Occipital lobe (tissue), 2 donors: ENCODE results near the gene UBE2I. TPM values are rescaled to one million over a fixed set of nuclear protein-coding genes. Genes with fewer than 3 reads are reported as not detected.
"Not testable (repeated sequence)": the region's sequence is repeated elsewhere in the genome, so short reads cannot be mapped to it uniquely, and the experiment has no call there.

Experiments used
- DNase-seq: peaks from one replicate; lab custom pipeline; 2025; lab: John Stamatoyannopoulos, UW
- total RNA-seq: library from RNA; depleted of rRNA; stranded (reverse); fragments of >200 nt; gene quantifications from one replicate; pipeline ENCODE4 v1.2.3, GENCODE V29; 2014

The UBE2I gene
- total RNA-seq, 1 donor from 2014 or later, result 42.7 TPM

DNA sequence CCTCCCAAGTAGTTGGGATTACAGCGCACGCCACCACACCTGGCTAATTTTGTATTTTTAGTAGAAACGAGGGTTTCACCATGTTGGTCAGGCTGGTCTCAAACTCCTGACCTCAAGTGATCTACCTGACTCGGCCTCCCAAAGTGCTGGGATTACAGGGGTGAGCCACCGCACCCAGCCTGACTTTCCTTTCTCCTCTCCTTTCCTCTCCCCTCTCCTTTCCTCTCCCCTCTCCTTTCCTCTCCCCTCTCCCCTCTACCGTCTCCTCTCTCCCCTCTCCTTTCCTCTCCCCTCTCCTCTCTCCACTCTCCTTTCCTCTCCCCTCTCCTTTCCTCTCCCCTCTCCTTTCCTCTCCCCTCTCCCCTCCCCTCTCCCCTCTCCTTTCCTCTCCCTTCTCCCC lies 17.2 kb upstream of the UBE2I start:
- DNase-seq, result not testable (repeated sequence)

DNA sequence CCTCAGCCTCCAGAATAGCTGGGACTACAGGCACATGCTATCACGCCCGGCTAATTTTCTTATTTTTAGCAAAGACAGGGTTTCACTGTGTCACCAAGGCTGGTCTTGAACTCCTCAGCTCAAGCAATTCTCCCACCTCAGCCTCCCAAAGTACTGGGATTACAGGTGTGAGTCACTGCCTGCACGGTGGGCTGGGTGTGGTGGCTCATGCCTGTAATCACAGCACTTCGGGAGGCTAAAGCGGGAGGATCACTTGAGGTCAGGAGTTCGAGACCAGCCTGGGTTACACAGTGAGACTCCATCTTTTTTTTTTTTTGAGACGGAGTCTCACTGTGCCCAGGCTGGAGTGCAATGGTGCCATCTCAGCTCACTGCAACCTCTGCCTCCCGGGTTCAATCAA lies 16.6 kb upstream of the UBE2I start:
- not testable (repeated sequence) for DNase-seq

DNA sequence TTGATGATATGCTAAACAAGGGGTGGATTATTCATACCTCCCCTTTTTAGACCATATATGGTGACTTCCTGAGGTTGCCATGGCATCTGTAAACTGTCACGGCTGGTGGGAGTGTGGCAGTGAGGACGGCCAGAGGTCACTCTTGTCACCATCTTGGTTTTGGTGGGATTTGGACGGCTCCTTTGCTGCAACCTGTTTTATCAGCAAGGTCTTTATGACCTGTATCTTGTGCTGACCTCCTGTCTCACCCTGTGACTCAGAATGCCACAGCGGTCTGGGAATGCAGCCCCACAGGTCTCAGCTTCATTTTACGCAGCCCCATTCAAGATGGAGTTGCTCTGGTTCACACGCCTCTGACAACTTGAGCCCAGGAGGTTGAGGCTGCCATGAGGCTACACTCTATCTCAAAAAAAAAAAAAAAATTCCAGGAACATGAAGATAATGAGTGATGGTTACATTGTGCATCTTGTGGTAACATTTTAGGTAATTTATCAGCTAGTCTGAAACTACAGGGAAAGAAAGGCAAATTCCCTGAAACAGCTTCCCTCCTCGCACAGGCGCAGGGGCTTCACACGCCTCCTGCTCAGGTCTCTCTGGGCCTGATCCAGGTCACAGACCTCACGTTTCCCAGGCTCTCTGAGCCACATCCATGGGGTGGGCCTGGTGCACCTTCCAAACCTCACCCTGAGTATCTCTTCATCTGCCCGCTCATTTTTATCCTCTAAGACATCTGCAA lies 15.3 kb upstream of the UBE2I start:
- DNase-seq, result no peak

DNA sequence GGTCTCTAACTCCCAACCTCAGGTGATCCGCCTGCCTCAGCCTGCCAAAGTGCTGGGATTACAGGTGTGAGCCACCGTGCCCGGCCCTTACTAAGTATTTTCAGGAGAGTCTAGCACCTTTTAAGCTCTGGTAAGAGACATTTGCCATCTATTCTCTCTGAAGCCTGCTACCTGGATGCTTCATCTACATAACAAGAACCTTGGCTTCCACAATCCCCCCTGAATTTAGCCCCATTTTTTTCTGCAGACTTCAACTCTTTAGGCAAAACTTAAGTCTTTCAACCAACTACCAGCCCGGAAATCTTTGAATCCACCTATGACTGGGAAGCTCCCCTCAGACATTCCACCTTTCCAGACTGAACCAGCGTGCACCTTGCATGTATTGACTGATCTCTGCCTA lies 14.0 kb upstream of the UBE2I start:
- no peak for DNase-seq

DNA sequence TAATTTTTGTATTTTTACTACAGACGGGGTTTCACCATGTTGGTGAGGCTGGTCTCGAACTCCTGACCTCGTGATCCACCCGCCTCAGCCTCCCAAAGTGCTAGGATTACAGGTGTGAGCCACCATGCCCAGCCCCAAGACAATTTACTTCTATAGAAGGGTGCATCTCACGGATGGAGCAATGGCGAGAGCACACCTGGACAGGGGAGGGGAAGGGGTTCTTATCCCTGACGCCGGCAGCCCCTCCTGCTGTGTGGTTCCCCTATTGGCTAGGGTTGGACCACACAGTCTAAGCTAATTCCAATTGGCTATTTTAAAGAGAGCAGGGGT lies 12.8 kb upstream of the UBE2I start:
- not testable (repeated sequence) for DNase-seq

DNA sequence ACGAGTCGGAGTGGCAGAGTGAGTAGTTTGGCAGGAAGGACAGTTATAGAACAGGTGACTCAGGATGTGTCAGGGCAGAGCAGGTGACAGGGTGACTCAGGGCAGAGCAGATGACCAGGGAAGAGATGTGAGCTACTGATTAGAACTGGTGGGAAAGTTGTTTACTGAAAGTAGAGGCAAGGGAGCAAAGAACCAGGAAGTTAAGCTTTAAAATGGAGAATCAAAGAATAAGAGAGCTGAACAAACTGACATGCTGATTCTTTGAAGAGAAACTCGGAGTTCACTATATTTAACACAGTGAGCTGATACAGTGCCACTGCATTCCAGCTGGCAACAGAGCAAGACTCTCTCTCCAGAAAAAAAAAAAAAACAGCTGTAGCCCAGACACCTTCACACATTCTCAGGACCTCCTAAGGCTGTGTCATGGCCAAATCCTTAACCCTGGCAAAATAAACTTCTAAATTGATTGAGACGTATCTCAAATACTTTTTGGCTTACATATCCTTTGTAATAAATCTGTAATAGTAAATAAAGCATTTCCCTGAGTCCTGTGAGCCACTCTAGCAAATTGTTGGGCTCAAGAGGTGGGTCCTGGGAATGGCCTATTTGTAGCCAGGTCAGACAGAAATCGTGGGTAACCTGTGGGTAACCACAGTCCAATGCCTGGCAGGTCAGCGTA lies 12.3 kb upstream of the UBE2I start:
- DNase-seq, result no peak

DNA sequence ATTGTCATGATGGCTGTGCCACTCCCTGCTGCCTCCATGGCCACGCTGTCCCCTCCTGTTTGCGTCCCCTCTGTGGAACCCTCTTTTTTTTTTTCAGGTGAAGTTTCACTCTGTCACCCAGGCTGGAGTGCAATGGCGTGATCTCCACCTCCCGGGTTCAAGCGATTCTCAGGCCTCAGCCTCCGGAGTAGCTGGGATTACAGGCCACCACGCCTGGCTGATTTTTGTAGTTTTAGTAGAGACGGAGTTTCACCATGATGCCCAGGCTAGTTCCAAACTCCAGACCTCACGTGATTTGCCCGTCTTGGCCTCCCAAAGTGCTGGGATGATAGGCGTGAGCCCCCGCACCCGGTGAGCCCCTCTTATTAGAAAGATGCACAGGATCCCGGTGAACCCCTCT lies 11.0 kb upstream of the UBE2I start:
- no peak for DNase-seq

DNA sequence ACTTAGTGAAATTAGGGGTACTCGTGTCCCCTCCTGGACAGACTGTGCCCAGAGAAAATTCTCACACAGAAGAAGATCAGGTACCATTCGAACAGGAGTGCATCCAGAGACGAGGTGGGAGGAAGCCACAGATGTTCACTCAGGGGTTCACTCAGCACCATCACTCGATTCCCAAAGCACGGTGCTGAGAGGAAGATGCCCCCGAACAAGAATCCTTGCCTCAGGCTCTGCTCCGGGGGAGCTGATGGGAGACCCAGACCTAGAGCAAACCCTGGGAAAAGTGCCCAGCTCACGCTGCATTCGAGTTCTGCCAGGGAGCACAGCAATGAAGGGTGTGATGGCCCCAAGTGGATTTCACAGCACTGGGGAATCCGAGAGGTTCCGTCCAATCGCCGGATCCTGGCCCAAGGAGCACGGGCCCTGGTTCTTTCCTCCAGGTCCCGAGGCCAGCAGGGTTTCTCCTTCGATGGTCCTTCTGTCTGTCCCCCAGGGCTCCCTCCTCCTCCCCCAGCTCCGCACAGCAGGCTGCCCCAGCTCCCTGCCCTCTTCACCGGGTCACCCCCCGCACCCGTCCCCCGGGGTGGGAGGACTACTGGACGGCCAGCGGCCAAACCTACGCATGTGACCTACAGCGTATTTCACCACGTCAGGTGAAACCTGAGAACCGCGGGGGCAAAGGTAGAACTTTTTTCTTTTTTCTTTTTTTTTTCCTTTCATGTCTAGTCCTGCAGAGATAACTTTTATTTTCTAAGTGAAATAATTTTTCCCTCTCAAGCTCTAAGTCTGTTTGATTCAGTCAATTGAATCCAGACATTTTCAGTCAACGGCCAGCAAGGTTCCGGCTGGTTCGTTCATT lies 10.2 kb upstream of the UBE2I start:
- no peak for DNase-seq

DNA sequence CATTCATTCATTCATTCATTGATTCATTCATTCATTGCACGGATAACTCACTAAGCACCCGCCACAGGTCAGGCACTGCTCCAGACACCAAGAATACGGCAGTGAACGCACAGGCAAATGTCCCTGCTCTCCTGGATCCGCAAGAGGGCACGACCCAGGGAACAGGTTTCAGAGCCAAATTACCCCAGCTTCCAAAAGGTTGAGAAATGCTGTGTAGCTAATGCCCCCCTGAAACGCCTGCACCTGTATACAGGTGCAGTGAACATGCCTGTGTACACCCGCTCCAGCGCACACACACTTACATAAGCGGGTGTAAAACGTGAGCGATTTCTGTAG lies 9.6 kb upstream of the UBE2I start:
- DNase-seq, result no peak

DNA sequence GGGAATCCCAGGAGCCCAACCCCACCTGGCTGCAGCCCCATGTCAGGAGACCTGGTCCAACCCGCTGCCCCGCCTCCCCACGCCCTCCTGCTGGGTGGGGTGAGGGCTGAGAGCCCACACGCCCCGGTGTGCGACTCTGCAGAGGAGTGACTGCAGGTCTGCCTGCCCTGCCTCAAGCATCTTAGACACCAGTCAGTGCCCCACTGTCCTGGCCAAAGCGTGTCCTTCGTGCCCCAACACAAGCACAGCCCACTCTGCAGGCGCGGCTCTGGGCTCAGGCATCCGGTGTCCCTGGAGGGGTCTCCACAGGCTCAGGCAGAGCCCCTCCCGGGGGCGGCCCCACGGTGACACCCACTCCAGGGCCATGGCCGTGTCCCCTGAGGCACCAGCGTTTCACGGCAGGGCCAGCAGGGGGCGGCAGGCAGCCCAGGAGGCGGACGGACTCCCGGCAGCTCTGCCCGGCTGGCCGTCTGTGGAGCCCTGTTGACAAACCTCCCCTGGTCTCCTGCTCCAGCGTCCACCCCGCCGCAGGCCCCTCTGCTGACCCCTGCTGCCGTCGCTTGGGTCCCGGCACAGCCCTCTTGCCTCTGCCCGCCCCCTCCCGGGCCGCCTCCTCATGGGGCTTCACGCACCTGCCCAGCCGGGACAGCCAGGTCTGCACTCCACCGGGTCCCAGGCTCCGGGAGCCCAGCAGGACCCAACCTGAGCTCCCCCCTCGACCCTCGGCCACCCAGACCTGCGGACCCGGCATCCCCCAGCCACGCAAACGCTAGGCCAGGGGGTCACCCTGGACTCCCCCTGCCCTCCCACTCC lies 8.6 kb upstream of the UBE2I start:
- peak; percentile 5 for DNase-seq

DNA sequence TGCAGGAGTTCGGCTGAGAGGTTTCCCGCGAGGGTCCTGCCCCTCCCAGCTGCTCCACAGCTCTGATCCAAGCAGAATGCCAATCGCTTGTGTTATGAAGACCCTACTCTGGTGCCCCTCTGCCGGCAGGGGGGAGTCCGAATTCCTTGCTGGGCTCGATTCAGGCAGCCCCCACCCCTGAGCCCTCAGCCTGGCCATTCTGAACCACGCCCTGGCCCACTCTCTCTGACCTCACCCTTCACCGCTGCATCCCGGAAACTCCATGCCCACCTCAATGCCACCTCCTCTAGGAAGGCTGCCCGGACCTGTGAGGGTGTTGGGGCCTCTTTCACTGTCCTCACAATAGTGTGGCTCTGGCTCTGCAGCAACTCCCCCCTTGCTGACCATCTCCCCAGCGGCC lies 7.9 kb upstream of the UBE2I start:
- no peak for DNase-seq

DNA sequence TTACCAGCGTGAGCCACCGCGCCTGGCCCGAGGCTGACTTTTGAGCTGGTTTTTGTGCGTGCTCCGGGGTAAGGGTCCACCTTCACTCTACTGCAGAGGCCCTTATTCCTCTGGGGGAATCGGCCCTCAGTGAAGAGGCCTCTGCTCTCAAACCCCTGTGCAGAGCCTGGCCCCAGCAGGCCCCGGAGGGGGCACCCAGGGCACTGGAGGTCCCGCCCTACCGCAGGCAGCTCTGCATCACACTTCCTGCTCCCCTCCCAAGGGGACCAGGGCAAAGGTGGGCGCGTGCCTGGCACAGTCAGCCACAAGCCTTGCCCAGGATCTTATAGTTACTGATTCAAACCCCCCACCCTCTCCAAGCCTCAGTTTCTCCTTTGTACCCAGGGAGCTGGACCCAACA lies 3.6 kb upstream of the UBE2I start:
- no peak for DNase-seq

DNA sequence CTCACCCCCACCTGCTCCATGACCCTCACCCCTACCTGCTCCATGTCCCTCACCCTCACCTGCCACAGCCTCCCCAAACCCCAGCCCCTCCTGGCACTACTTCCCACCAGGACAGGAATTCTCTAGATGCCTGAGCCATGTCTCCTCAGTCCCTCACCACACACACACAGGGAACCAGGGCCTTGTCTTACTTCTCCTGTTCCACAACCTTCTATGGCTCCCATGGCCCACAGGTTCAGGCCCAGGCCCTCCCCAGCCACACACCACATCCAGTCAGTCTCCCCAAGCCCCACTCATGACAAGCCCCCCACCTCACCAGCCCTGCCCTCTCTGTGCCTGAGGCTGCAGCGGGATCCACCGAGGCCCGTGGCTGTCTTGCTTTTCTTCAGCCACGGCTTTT lies 3.1 kb upstream of the UBE2I start:
- DNase-seq, result no peak

DNA sequence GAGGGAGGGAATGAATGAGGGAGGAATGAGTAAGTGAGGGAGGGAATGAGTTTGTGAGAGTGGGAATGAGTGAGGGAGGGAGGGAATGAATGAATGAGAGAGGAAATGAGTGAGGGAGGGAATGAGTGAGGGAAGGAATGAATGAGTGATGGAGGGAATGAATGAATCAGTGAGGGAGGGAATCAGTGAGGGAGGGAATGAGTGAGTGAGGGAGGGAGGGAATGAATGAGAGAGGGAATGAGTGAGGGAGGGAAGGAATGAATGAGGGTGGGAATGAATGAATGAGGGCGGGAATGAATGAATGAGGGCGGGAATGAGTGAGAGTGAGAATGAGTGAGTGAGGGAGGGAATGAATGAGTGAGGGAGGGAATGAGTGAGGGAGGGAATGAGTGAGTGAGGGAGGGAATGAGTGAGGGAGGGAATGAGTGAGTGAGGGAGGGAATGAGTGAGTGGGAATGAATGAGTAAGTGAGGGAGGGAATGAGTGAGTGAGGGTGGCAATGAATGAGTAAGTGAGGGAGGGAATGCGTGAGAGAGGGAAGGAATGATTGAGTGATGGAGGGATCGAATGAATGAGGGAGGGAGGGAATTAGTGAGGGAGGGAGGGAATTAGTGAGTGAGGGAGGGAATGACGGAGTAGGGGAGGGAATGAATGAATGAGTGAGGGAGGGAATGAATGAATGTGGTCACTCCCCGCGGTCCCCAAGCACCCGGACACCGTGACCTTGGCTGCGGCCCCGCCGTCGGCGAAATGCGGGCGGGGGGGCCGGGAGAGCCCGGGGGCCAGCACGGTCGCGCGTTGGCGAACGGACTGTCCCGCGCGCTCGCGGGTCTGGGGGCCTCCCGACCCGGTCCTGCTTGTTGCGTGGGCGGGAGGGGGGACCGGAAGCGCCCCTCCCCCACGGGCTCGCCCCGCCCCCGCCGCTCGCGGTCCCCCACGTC lies 1.1 kb upstream of the UBE2I start:
- no peak for DNase-seq

DNA sequence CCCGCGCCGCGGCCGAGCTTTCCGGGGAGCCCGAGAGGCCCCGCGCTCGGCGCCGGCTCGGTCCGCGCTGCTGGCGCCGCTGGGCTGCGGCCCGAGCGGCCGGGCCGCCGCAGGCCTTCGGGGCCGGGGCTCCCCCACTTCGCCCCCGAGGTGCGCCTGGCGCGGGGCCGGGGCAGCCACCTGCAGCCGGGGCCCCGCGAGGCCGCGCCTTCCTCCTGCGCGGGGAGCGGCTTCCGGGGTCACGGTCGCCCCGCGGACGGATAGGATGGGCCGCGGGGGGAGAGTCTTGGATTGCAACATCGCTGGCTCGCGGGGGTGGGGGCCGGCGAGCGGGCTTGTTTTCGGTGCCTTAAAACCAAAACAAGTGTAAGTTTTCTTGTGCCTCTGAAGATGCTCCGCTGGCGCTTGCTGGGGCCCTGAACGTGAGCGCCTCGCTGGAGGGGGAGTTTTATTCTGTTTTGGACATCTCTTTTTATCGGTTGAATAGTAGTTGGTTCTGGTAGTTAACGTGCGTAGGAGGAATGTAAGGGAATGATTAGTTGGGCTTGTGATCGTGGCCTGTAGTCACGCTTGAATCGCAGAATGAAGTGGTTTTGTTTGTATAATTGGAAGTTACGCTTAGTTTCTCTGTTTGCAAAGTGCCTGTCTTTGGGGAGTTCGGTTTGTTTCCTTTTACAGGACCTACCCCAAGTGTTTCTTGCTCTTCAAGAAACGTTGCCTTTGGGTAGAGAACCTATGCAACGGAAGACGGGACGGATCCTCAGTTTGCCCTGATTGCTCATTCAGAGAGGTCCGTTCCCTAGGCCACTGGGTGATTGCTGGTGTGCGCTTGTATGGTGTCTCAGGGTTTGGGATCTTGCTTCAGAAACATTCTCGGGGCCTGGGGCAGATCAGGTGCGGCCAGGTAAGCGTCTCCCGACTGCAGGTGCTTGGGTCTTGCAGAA lies 724 bp downstream of the UBE2I start:
- no peak for DNase-seq

DNA sequence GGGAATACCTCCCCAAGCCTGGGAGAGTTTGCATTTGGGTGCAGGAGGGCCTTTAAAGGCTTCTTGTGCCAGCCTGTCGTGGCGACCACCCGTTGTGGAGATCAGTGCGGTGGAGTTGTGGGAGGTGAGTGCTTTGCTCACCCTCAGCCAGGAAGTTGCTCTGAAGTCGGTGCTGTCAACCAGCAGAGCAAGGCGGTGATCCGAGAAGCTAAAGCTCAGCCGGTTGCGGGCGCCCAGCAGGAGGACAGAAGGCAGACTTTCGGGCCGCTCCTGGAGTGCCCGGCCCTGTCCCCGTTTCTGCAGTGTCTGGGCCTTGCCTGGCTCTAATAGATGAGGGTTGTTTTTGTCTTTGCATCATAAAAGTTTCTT lies 1.4 kb downstream of the UBE2I start:
- no peak for DNase-seq

DNA sequence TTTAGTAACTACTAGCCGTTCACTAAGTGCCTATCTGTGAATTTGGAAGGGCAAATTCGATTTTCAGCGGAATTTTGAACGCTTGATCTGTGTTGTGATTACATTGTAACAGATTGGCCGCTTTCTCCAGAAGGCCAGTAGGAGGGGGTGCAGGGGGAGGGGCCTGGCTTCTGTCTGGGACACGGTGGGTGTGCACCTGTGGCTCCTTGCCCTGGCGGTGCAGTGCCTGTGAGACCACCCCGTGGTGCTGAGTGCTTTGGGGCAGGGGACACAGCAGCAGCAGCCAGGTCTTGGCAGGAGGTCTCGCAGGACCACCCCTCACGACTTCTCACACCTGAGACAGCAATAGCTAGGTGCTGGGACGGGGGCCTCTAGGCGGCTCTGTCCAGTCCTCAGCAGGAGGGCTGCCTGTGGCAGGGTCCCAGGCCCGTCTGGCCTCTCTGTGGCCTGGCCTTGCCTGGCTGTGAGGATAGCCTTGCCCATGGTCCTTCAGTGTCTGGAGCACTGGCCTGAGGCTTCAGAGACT lies 1.8 kb downstream of the UBE2I start:
- no peak for DNase-seq

DNA sequence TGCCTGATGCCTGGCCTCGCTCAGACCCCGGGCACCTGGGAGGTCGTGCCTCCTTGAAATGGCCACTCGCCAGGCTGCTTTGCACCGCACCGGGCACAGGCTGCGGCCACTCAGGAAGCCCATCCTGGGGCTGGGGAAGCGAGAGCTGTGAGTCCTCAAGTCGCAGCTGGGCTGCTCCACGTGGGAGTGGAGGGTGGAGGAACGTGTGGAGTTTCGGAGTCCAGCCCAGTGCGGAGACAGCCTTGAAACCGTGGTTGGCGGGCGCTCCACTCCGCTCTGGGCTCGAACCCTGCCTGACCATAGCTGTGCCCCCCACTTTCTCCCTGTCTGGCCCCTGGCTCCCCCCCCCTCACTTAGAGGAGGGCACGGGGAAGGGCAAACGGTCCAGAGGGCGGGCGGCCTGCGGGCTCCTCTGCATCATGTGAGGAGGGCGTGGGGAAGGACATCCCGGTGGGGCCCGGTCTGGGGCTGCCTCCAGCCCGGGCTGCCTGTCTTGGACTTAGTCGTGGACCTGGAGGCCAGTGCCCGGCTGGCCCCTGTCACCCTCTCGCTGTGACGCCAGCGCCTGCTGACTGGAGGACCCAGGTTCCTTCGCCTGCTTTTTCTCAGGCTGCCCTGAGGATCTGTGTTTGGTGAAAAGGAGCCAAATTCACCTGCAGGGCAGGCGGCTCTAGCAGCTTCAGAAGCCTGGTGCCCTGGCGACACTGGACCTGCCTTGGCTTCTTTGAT lies 2.5 kb downstream of the UBE2I start:
- DNase-seq, result no peak

DNA sequence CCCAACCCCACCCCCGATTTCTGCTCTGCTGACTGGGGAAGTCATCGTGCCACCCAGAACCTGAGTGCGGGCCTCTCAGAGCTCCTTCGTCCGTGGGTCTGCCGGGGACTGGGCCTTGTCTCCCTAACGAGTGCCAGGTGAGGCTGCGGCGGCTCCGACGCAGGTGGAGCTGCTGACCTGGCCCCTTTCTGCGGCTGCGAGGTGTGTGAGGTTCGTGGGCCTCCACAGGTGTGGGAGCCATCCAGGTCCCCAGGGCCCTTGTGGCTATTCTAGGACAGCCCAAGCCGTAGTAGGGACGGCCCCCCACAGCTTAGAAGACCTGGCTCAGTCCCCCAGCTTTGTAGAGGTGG lies 3.0 kb downstream of the UBE2I start:
- no peak for DNase-seq
